HG02852 (cell line): Measurements from ENCODE around the gene SLC10A3.

Experiments
- ATAC-seq: cut with Tn5 transposase; IDR thresholded peaks from one replicate; pipeline ENCODE4 v1.9.1; 2021; ENCODE audit warnings: mild to moderate bottlenecking, moderate library complexity; ENCODE audit not compliant: unreplicated experiment

Gene SLC10A3

GRCh38 chrX:154490414-154491083, at the start of gene SLC10A3:
Gene SLC10A3, minus strand, starts transcription at chrX:154490629. Its CDS starts 1,689 bp downstream, at chrX:154488940.
- peak; percentile 67 for ATAC-seq

- ATAC-seq: no peak
Measured at GRCh38 chrX:154539077-154539476, 48.6 kb upstream of the SLC10A3 start.

DNA sequence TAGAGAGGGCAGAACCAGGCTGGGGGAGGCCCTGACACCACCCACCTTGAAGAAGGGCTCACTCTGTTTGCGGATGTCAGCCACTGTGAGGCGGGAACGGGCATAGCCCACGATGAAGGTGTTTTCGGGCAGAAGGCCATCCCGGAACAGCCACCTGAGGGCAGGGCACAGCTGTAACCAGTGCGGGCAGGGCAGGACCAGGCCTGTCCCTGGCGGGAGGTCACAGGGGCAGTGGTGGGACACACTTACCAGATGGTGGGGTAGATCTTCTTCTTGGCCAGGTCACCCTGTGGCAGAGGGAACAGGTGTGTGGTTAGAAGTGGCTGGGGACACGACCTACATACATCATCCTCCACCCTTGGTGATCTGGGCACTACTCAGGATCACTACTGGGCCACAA, 45.5 kb upstream of the SLC10A3 start:
- no peak for ATAC-seq

DNA sequence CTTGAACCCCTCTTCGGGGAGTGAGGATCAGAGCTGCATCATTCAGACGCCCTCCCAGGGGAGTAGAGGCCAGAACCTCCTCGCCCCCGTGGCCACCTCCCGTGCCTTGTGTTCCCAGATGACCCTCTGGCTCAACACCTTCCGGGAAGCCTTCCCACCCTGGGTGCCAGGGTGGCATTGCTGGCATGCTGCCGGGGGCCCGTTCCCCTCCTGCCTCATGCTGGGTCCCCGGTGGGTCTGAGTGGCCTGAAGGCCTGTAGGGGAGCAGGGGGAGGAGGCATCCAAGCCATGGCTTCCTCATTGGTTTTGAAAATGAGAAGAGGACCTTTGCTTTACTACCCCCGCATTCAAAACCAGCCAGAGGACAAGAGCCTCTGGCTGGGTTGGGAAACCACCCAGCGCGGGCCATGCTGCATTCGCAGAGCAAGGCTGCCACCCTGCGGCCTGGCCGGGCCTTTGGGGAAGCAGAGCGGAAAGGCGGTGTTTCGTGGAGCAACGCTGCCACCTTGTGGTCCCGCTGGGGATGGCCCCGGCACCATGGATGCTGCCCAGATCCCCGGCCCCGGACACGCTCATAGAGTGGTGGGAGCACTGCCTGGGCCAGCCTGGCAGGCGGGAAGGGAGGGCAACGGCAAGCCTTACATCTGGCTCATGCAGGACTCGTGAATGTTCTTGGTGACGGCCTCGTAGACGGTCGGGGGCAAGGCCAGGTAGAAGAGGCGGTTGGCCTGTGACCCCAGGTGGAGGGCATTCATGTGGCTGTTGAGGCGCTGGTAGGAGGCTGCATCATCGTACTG, 44.3 kb upstream of the SLC10A3 start:
- ATAC-seq: peak; percentile 93

DNA sequence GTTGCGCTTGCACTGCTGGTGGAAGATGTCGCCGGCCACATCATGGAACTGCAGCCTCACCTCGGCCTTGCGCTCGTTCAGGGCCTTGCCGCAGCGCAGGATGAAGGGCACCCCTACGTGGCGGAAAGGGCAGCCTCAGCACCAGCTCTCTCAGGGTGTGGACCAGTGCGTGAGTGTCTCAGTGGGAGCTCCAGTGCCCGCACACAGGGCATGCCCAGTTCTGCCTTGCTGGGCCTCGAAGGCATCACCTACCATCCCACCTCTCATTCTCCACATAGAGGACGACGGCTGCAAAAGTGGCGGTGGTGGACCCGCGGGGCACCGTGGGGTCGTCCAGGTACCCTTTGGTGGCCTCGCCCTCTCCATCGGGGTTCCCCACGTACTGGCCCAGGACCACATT, 42.3 kb upstream of the SLC10A3 start:
- ATAC-seq: no peak

DNA sequence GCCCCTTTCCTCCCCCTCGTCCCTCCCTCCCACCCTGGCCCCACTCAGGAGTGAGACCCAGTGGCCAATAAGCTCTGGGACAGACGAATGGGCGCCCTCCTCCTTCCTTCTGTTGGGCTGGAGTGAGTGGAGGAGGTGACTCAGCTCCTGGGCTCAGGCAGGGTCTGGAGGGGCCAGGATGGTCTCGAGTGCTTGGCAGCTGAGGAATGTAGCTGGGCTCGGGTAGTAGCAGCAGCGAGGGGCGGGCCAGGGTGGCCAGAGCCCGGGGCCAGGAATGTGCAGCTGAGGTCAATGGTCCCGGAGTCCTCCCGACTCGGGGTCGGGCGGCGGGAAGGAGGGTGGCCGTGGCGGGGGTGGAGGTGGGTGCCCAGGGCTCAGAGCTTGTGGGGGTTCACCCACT, 41.2 kb upstream of the SLC10A3 start:
- no peak for ATAC-seq

DNA sequence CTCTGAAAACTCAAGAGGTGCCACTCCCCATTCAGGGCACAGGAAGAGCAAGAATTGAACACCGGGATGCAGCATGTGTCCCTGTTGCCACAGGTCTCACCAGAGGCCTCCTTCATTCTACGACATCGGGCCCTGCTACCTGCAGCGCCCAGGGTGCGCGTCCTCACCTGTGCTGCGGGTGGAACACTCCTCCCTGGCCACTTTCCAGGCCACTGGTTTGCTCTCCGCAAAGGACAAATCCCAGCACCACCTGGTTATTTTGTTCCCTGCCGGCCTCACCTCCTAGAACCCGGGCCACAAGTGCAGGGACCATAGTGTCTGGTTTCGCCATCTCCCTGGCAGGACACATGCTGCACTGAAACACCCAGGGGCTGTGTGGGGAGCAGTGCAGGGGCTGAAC, 39.9 kb upstream of the SLC10A3 start:
- no peak for ATAC-seq

DNA sequence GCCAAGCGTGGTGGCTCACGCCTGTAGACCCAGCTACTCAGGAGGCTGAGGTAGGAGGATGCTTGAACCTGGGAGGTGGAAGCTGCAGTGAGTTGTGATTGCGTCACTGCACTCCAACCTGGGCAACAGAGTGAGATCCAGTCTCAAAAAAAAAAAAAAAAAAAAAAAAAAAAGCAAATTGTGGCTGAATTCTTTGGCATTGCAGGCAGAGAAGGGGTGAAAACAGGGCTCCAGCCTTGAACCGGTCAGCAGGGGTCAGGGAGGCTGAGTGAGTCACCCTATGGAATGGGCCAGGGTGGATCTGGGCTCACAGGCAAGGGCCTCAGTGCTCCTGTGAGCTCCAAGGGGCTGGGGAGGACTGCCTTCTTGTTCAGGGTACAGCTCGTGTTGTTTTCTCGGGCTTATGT, 38.8 kb upstream of the SLC10A3 start:
- no peak for ATAC-seq

DNA sequence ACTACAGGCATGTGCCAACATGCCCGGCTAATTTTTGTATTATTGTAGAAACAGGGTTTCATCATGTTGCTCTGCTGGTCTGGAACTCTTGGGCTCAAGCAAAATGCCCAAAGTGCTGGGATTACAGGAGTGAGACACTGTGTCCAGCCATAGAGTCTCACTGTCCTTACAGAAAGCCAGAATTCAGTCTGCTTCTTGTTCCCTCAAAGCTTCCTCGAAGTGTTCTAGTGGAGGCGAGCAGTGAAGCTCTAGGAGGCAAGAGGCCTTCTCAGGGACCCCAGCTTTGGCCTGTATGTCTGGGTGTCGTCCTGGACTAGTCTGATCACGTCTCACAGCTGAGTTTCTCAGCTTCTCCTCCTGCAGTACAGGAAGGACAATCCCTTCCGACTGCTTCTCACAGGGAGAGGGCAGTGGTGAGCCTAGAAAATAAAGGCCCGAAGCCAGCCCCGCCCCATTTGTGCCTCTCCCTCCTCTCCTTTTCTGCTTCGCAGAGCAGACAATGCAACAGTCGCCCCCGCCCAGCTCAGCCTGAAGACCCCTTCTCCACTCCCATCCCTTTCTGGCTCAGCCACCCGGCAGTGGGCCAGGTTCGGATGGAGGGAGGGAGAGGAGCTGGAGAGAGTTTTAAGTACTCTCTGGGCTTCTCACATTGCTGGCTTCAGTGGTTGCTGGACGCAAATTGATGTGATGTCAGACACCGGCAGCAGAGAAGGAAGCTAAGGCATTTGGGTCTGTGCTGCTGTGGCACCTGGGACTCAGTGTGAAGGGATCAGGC, 36.7 kb upstream of the SLC10A3 start:
- peak; percentile 84 for ATAC-seq

DNA sequence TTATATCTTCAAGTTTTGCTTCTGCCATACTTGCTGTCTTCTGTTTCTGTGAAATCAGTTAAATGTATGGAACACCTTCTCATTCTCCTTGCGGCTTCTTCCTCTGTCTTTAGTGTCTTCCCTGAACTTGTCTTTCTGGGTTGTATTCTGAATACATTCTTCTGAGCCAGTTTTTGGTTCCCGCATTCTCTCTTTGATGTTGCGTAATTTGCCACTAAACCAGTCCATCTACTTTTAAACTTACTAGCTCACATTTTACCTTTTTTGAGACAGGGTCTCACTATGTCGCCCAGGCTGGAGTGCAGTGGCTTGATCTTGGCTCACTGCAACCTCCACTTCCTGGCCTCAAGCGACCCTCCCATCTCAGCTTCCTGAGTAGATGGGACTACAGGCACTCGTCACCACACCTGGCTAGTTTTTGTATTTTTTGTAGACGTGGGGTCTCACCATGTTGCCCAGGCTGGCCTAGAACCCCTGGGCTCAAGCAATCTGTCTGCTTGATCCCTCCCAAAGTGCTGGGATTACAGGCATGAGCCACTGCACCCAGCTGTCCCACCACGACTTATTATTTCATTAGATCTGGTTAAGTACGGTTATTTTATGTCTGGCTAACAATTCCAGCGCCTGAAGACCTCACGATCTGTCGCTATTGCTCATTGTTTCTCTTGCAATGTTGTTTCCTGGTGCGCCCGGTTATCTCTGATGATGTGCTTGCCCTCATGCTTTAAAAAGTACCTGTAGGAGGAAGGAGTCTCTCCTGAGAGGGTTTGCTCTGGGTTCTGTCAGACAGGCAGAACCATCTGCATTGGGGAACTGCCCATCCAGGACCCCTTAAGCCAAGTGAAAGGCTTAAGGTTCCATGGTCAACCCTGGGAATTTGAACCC, 35.4 kb upstream of the SLC10A3 start:
- no peak for ATAC-seq

DNA sequence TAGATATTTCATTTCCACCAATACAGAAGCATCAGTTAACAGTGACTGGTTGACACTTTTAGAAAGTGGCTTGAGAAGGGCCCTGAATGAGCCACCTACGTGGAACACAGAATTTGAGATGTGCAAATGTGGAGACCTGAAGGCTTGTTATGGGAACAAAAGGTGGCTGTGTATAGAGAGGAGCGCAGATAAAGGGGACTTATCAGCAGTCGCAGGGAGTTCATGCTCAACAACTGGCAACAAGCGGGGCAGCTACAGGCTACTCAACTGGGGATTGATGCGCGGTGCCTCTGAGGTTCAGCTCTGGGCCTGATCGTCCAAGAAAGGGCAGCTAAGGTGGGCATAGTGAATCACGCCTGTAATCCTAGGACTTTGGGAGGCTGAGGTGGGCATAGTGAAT, 29.0 kb upstream of the SLC10A3 start:
- ATAC-seq: no peak

GRCh38 chrX:154517101-154517781, 26.8 kb upstream of the SLC10A3 start:
- no peak for ATAC-seq

- no peak for ATAC-seq
Measured at GRCh38 chrX:154516656-154517100, 26.2 kb upstream of the SLC10A3 start.

DNA sequence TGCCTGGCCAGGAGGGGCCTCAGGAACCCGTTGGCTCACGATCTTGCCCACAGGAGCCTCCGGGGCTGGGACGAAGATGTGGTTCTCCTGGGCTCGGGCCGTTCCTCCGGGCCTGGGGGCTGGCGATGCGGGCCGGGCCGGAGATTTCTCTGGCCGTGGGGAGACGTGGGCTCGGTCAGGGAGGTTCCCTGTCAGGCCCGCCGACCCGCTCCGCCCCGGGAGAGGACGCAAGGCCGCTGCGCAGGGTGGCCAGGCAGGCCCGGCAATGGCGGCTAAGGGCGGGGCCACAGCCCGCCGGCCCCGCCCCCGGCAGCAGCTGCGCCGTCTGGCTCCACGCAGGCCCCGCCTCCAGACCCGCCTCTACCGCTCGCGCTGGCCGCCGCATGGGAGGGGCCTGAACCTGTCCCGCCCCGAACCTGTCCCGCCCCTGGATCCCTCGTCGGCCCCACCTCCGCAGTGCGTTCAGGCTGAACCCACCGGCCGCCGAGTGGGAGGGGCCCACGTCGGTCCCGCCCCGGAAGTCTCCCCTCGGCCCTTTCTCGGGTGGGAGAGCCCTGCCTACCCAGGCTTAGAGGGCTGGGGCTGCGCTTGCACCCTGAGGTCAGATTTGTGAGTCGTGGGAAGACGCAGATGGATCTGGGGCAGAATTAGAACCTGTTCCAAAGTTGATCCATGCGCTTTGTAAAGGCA, 25.7 kb upstream of the SLC10A3 start, which contains the start of gene FAM3A:
Gene FAM3A (minus strand): TSS at position 267 of the 690 bp plus-strand sequence. CDS start 460 bp downstream, outside the sequence.
- peak; percentile 85 for ATAC-seq

DNA sequence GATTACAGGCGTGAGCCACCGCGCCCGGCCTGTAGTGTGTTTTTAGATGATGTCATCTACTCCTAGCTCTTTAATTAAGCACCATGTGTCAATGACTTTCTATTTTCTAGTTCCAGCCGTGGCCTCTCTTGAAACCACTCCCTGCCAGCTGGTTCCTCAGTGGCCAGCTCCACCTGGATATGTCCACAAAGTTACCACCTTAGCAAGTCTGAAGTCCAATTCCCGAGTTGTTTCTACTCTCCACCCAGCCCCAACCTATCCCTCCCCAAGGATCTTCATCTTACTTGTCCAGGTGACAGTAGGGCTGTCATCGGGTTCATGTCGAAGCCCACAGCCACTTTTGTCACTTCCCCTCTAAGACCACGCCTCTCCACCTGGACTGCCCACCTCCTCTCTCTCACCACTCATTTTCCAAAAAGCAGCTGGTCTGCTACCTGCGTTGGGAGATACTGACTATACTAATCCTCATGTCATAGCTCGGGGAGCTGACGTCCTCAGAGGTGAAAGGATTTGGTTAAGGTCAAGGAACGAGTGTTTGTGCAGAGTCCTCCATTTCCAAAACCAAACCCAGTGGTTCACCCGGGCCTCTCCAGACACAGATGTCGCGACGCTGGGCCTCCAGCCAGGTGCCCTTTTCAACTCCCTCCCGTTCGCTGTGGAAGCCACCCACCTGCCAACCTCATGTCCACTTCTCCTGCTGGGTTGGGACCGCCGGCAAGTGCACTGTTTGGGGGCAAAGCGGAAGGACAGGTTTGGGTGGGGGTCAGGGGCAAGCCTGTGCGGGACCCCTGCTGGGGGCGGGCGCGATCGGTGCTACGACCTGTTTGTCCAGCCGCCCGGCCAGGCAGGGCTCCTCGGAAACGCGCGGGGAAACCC, 24.9 kb upstream of the SLC10A3 start:
- no peak for ATAC-seq

GRCh38 chrX:154513716-154514115, 23.3 kb upstream of the SLC10A3 start:
- ATAC-seq: no peak

GRCh38 chrX:154512879-154513553, 22.6 kb upstream of the SLC10A3 start:
- no peak for ATAC-seq

DNA sequence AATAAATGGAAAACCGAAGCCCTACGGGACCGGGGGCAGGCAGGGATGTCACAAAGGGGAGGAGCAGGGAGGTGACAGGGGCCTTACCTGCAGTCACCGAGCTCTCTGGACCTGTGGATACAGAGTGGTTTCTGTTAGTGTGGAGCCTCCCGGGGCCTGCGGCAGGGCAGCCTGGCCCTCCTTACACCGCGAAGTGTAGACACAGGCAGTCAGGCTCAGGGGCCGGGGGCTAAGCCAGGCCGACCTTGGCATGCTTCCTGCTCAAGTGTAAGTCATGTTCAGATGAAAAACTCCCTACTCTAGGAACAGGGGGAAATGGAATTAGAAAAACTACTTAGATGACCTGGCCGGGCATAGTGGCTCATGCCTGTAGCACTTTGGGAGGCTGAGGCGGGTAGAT, 21.3 kb upstream of the SLC10A3 start:
- no peak for ATAC-seq
